Activated T-cell treated with anti-CD3 and anti-CD28 coated beads, Interleukin-2, amount 50 U/mL, for 48 hours (primary cell): ENCODE measurements around the gene ARRDC3.
"Not testable (repeated sequence)": the region's sequence is repeated elsewhere in the genome, so short reads cannot be mapped to it uniquely, and the experiment has no call there.

Experiments used
- DNase-seq, 2 experiments: peaks; one replicate each; pipeline ENCODE4 v3.0.0-alpha.2; 2020

The ARRDC3 gene

GRCh38 chr5:91383027-91383955 lies at the start of gene ARRDC3:
Gene ARRDC3, minus strand, starts transcription at chr5:91383317. Its CDS starts 225 bp downstream, at chr5:91383092.
- peak; percentile 96 to 97 for DNase-seq

GRCh38 chr5:91430949-91431348 lies 47.8 kb upstream of the ARRDC3 start:
- DNase-seq: no peak

- no peak for DNase-seq
Observed at GRCh38 chr5:91424638-91425436, 41.7 kb upstream of the ARRDC3 start.

- DNase-seq: no peak
Observed at GRCh38 chr5:91423871-91424270, 40.8 kb upstream of the ARRDC3 start.

- no peak for DNase-seq
Observed at GRCh38 chr5:91420879-91421278, 37.8 kb upstream of the ARRDC3 start.

GRCh38 chr5:91419571-91420537 lies 36.7 kb upstream of the ARRDC3 start:
- peak; percentile 72 to 73 for DNase-seq

- DNase-seq: no peak
Observed at GRCh38 chr5:91419136-91419535, 36.0 kb upstream of the ARRDC3 start.

- no peak for DNase-seq
Observed at GRCh38 chr5:91418158-91418557, 35.0 kb upstream of the ARRDC3 start.

GRCh38 chr5:91417219-91417618 lies 34.1 kb upstream of the ARRDC3 start:
- DNase-seq: no peak

GRCh38 chr5:91416491-91416890 lies 33.4 kb upstream of the ARRDC3 start:
- no peak for DNase-seq

- DNase-seq: no peak
Observed at GRCh38 chr5:91409304-91409703, 26.2 kb upstream of the ARRDC3 start.

GRCh38 chr5:91408710-91409109 lies 25.6 kb upstream of the ARRDC3 start:
- DNase-seq: no peak

GRCh38 chr5:91407204-91407603 lies 24.1 kb upstream of the ARRDC3 start:
- DNase-seq: no peak

GRCh38 chr5:91403438-91403837 lies 20.3 kb upstream of the ARRDC3 start:
- no peak for DNase-seq

GRCh38 chr5:91401175-91401574 lies 18.1 kb upstream of the ARRDC3 start:
- DNase-seq: no peak

- DNase-seq: no peak
Observed at GRCh38 chr5:91397791-91398190, 14.7 kb upstream of the ARRDC3 start.

- no peak for DNase-seq
Observed at GRCh38 chr5:91390268-91390667, 7.2 kb upstream of the ARRDC3 start.

- DNase-seq: not testable (repeated sequence)
Observed at GRCh38 chr5:91389555-91389954, 6.4 kb upstream of the ARRDC3 start.

- DNase-seq: no peak
Observed at GRCh38 chr5:91388362-91388761, 5.2 kb upstream of the ARRDC3 start.

GRCh38 chr5:91386120-91386519 lies 3.0 kb upstream of the ARRDC3 start:
- DNase-seq: no peak

- DNase-seq: not testable (repeated sequence)
Observed at GRCh38 chr5:91385596-91385995, 2.5 kb upstream of the ARRDC3 start.

- no peak for DNase-seq
Observed at GRCh38 chr5:91384671-91385430, 1.7 kb upstream of the ARRDC3 start.
